Activated naive CD8-positive, alpha-beta T cell treated with anti-CD3 and anti-CD28 coated beads, Interleukin-2, amount 50 U/mL, for 24 hours (primary cell): Measurements from ENCODE around the gene CDK5RAP2.

Experiments
- ATAC-seq: fragments of 150-1000 bp; cut with Tn5 transposase; one replicate; pipeline ENCODE4 v1.10.0; 2021
- DNase-seq: peaks from one replicate; pipeline ENCODE4 v3.0.0; 2021
- H3K27ac Mint-ChIP-seq: one replicate; pipeline ENCODE4 v1.8.0; 2021; ENCODE audit warnings: mild to moderate bottlenecking, mixed read lengths
- H3K27me3 Mint-ChIP-seq: one replicate; pipeline ENCODE4 v1.8.0; 2021; ENCODE audit warnings: mixed read lengths
- H3K36me3 Mint-ChIP-seq: one replicate; pipeline ENCODE4 v1.8.0; 2021; ENCODE audit warnings: low read depth, mixed read lengths
- H3K4me1 Mint-ChIP-seq: one replicate; pipeline ENCODE4 v1.8.0; 2021; ENCODE audit warnings: mixed read lengths
- H3K4me3 Mint-ChIP-seq: one replicate; pipeline ENCODE4 v1.8.0; 2021; ENCODE audit warnings: mild to moderate bottlenecking, moderate library complexity, mixed read lengths
- H3K9me3 Mint-ChIP-seq: one replicate; pipeline ENCODE4 v1.8.0; 2021; ENCODE audit warnings: mixed read lengths

Gene CDK5RAP2

DNA sequence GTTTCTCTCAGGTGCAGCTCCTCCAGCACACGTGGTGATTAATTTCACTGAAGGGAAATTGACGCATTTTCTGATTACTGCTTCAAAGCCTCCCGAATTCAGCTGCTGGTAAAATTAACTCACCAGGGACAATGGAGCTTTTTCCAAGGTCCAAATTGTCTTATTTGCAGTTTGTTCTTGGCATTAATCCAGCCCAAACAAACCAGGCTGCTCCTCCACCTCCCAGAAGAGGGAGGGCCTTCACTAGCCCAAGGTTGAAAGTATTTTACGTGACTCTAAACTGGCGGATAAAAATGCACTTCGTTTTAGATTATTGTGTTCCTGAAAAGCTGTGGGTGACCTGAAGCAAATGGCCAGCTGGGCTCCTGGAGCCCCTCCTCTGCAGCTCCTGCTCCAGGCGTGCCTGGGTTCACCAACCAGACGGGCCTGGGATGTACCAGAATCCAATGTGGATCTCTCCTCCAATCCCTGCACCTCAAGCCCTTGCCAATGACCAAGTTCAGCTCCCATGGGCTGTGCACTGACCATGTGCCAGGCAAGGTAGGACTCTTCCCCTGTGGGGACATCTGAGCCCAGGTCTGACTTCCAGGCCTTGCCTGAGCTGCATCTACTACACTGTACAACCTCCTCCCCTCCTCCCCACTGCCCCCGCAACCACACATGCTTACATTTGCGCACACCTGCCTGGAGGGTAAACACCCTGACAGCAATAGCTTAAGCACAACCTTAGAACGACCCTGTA, 193.4 kb downstream of the CDK5RAP2 start:
- H3K4me1 Mint-ChIP-seq: no peaks in the 10 kb centered on the region
- no peak overlapping the region for H3K27ac Mint-ChIP-seq
- DNase-seq (no peak), ATAC-seq (no peak)
- no peaks in the 10 kb centered on the region for H3K27me3 Mint-ChIP-seq
- H3K9me3 Mint-ChIP-seq: no peaks in the 10 kb centered on the region
- peaks cover 6% of the 10 kb centered on the region for H3K36me3 Mint-ChIP-seq
- no peak overlapping the region for H3K4me3 Mint-ChIP-seq

DNA sequence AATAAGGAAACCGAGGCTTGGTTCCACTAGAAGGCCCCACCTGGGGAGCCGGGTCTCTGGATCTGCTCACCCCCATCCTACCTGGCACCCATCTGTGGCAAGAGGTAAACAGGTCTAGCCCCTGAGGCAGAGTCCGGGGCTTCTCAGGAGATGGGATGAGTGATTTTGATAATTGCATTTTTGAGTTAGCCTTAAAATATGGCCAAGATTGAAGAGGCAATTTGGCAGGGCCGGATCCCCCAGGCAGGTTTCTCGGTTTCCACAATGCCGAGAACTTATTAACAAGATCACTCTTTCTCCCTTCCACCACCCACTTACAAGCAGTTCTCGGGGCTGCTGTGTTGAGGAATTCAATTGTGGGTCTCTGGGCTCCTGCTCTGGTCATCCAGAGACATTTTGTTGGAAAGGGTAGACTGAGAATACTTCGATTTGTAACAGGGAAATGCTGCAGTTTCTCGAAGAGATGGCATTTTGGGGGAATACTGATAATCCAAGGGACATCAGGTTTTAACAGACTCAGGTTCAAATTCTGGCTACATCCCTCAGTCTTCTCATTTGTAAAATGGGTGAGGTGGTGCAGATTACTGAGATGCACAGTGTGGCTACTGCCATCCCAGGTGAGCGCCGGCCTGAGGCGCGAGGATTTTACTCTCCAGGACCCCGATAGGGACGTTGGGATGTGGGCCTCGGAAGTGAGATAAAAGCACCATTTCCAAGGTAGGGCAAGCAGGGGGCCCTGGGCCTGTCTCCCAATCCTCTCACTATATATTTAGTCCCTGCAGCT, 194.2 kb downstream of the CDK5RAP2 start:
- Mint-ChIP-seq H3K27me3 (no peaks in the 10 kb centered on the region), H3K9me3 (no peaks in the 10 kb centered on the region), H3K36me3 (peaks cover 6% of the 10 kb centered on the region), H3K4me1 (no peaks in the 10 kb centered on the region), H3K27ac (no peak overlapping the region), H3K4me3 (no peak overlapping the region)
- ATAC-seq (no peak), DNase-seq (no peak)

DNA sequence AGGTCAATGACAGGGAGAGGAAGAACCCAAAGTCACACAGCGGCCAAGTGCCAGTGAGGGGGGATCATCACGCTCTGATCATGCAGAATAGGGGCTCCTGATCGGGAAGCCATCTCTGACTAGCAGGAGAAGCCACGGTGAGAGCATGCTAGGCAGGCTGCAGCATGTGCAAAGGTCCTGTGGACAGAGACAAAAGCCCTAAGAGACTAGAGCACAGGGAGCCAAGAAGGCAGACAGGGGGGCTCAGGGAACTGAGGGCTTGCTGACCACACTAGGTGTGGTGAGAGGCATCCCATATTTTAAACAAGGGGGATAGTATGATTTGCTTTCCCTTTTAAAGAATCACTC, 195.1 kb downstream of the CDK5RAP2 start:
- H3K4me3 Mint-ChIP-seq: no peak overlapping the region
- no peaks in the 10 kb centered on the region for H3K4me1 Mint-ChIP-seq
- H3K9me3 Mint-ChIP-seq: no peaks in the 10 kb centered on the region
- no peak overlapping the region for H3K27ac Mint-ChIP-seq
- DNase-seq (no peak), ATAC-seq (no peak)
- H3K36me3 Mint-ChIP-seq: peaks cover 10% of the 10 kb centered on the region
- no peaks in the 10 kb centered on the region for H3K27me3 Mint-ChIP-seq

DNA sequence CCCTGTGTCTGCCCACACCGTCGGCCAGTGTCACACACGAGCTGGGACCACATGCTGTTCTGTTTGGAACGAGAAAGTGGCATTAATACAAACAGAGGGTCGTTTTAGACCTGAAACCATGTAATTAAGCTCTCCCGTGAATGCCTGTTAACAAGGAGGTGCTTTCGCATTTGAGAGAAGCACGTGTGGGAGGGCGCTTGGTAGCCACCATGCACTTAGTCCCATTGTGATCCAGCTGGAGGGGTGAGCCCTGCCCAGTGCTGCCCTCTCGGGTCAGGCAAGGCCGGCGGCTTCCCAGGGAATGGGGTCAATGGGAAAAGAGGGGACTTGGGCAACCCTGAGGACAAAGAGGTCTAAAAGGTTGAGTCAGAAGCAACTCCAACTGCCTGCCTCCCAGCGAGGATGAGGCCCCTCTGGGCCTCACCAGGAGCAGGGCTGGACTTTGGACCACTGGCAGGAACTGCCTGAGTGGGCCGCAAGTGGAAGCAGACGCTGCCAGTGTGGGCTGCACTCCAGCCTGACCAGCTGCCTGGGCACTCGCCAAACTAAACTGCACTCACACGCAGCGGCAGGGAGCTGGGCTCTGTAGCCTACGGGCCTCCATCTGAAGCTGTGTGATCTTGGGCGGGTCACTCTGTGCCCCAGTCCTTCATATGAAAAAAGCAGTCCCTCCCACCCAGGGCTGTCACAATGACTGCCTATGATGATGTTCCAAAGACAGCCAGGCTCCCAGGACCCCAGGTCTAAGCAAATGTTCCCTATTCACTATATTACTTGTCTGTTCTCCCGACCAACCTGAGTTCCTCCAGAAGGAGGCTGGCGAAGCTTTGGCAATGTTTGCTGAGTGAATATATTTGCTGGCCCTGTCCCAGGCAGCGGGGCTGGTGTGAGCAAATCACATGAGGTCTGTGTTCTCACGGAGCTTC, 195.7 kb downstream of the CDK5RAP2 start:
- Mint-ChIP-seq H3K4me3 (no peak overlapping the region), H3K4me1 (no peaks in the 10 kb centered on the region), H3K27me3 (no peaks in the 10 kb centered on the region), H3K9me3 (no peaks in the 10 kb centered on the region), H3K36me3 (peaks cover 12% of the 10 kb centered on the region), H3K27ac (no peak overlapping the region)
- DNase-seq (no peak), ATAC-seq (no peak)

DNA sequence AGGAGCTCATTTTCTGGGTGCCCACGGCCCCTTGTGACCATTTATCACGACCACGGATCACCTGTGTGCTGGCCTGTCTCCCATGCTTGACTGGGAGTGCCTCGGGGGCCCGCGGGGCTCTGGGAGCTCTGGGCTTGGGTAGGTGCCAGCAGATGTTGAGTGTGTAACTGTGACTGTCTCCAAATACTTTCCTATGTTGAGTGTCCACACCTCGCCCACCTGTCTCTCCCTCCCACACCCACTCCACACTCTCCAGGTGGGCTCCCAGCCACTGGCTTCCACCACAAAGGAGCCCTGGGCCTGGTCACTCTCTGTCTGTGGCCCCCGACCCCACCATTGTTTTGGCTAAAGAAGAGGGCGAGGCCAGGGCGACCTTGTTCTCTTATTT, 196.4 kb downstream of the CDK5RAP2 start:
- Mint-ChIP-seq H3K27ac (no peak overlapping the region), H3K36me3 (peaks cover 15% of the 10 kb centered on the region)

DNA sequence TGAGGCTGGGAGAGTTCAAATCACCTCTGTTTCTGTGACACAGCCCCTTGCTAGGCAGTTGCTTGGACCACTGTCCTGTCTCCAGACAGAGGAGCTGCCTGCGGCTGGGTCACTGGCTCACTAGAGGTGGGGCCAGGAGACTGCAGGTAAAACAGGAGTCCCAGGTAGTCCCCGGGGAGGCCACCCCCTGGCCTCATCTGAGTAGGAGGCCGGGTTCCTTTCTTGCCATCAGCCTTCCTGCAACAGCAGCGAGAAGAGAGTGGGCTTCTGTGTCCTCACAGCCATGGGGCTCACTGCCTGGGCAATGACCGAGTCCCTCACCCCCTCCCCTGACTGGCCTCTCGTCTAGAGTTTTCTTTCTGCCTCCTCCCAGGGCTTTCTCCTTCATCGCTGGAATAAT, 197.5 kb downstream of the CDK5RAP2 start:
- Mint-ChIP-seq H3K36me3 (peaks cover 11% of the 10 kb centered on the region), H3K27me3 (no peaks in the 10 kb centered on the region), H3K9me3 (peaks cover 7% of the 10 kb centered on the region), H3K27ac (no peak overlapping the region), H3K4me1 (no peaks in the 10 kb centered on the region), H3K4me3 (no peak overlapping the region)
- DNase-seq (no peak), ATAC-seq (no peak)

More for the DNA sequence above, 196.4 kb downstream of the CDK5RAP2 start:
- H3K4me1 Mint-ChIP-seq: no peaks in the 10 kb centered on the region
- H3K27me3 Mint-ChIP-seq: no peaks in the 10 kb centered on the region
- no peak overlapping the region for H3K4me3 Mint-ChIP-seq
- ATAC-seq: no peak
- peaks cover under 1% of the 10 kb centered on the region for H3K9me3 Mint-ChIP-seq
- DNase-seq: no peak

DNA sequence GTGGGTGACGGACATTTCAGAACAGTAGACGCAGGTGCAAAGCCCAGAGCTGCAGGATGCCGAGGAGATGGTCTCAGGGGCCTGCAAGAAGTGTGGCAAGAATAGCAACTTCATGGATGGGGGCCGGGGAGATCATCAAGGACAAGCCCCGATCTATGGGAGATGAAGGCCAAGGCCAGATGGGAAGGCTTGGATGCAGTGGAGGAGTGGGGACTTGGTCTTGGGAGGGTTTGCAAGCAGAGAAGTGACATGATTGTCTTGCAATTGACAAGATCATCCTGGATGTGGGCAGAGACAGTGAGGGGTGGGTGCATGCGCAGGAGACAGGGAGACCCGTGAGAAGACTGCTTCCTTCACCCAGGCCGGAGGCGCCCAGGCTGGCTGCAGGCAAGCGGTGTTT, 198.1 kb downstream of the CDK5RAP2 start:
- Mint-ChIP-seq H3K27me3 (no peaks in the 10 kb centered on the region), H3K36me3 (peaks cover 11% of the 10 kb centered on the region), H3K9me3 (peaks cover 7% of the 10 kb centered on the region), H3K4me3 (no peak overlapping the region), H3K4me1 (no peaks in the 10 kb centered on the region), H3K27ac (no peak overlapping the region)
- no peak for DNase-seq
- no peak for ATAC-seq

DNA sequence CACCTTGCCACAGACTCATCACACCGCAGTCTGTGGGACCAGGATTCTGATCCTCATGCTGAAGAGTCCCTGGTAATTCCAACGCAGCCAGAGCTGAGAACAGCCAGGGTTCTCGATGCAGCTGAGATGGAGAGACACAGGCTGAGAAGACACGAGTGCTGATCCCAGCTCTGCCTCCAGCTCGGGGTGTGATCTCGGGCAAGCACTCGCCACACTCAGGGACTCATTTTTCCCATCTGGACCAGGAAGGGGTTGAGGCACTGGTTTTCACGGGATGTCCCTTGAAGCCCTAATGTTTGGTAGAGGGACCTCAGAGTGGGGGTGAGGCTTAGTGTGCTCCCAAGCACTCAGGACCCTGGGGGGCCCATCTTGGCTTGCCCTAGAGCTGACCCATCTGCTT, 200.4 kb downstream of the CDK5RAP2 start:
- no peak for DNase-seq
- peaks cover 9% of the 10 kb centered on the region for H3K36me3 Mint-ChIP-seq
- H3K4me1 Mint-ChIP-seq: no peaks in the 10 kb centered on the region
- no peak for ATAC-seq
- no peaks in the 10 kb centered on the region for H3K27me3 Mint-ChIP-seq
- H3K9me3 Mint-ChIP-seq: peaks cover 7% of the 10 kb centered on the region
- no peak overlapping the region for H3K4me3 Mint-ChIP-seq
- H3K27ac Mint-ChIP-seq: no peak overlapping the region

DNA sequence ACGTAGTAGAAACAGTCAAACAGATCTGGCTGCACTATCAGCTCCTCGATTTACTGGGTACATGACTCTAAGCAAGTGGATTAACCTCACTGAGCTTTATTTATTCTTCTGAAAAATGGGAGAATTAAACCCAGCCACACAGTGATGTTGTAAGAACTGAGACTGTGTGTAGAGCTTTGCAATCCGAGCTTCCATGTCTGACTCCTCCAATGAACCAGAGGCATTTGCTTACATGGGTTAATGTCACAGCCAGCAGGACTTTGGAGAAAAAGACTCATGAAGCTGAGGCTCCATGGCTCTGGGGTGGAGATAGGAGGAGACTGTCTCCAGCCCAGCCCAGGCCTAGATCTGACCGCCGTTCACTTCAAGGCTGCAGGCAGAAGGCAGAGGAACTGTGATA, 201.3 kb downstream of the CDK5RAP2 start:
- ATAC-seq: no peak
- Mint-ChIP-seq H3K4me1 (no peaks in the 10 kb centered on the region), H3K36me3 (peaks cover 9% of the 10 kb centered on the region), H3K27ac (no peak overlapping the region), H3K9me3 (peaks cover 7% of the 10 kb centered on the region), H3K27me3 (no peaks in the 10 kb centered on the region), H3K4me3 (no peak overlapping the region)
- DNase-seq: no peak

DNA sequence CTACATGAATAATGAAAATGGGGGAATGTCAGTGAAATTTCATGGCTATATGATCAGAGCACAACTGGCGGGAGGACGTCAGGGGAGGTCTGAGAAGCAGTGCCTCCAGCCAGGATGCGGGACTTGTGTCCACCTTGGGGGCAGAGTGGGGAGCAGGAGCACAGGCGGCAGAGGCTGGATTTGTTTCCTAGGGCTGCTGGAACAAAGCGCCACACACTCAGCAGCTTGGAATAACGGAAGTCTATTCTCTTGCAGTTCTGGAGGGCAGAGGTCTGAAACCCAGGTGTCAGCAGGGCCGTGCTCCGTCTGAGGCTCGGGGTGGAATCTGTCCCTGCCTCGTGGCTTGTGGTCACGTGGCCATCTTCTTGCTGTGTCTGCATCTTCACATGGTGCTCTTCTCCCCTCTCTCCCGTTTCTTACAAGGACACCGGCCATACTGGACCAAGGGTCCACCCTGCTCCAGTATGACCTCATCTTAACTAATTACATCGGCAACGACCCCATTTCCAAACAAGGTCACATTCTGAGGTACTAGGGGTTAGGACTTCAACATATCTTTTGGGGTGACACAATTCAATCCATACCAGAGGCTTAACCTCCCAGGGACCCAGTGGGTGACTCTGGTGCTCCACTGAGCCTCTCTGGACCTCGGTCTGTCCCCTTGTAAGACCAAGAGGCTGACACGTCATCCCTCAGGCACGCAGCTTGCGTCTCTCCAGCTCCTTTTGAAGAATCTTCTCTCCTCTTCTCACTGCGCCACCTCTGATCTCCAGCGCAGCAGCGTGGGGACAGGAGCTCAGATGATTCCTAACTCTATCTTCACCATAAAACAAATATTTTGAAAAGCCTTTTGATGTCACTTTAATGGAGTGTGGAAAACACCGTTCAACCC, 202.5 kb downstream of the CDK5RAP2 start:
- Mint-ChIP-seq H3K9me3 (peaks cover 7% of the 10 kb centered on the region), H3K4me1 (no peaks in the 10 kb centered on the region), H3K27me3 (no peaks in the 10 kb centered on the region), H3K36me3 (peaks cover 10% of the 10 kb centered on the region), H3K27ac (no peak overlapping the region), H3K4me3 (no peak overlapping the region)
- ATAC-seq (no peak), DNase-seq (no peak)

DNA sequence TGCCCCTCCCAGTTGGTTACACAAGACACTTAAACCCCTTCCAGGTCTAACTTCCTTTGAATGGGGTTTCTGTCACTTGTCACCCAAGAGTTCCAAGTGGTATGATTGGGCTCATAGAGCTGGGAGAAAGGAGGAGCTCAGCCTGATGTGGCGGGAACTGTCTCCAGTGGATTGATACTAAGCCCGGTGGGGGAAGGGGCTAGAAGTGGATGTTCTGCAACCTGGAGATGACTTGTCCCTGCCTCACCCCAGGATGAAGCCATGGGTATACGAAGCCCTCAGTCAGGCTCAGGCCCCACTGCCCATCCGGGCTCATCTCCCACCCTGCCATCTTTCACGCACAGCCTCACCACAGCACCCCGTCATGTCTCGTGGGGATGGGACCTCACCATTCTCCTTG, 203.9 kb downstream of the CDK5RAP2 start:
- H3K4me3 Mint-ChIP-seq: no peak overlapping the region
- H3K4me1 Mint-ChIP-seq: no peaks in the 10 kb centered on the region
- DNase-seq (no peak), ATAC-seq (no peak)
- H3K27me3 Mint-ChIP-seq: no peaks in the 10 kb centered on the region
- H3K27ac Mint-ChIP-seq: no peak overlapping the region
- H3K9me3 Mint-ChIP-seq: peaks cover 7% of the 10 kb centered on the region
- peaks cover 11% of the 10 kb centered on the region for H3K36me3 Mint-ChIP-seq

DNA sequence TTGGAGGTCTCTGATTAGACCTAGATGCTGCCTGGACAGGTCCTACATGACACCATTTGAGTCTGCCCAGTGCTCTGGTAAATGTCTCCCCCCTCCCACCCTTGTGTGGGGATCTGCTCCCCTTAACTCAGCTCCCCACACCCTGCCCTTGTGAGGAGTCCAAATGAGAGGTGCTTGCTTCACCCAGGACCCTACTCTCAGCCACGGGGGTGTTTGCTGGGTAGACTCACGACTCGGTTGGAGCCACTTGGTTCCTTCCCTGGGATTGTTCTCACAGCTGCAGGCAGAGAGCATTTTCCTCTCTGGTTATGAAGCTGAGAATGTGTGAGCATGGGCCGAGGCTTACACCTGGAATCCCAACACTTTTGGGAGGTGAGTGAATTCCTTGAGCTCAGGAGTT, 204.7 kb downstream of the CDK5RAP2 start:
- Mint-ChIP-seq H3K27ac (no peak overlapping the region), H3K9me3 (peaks cover 7% of the 10 kb centered on the region)
- ATAC-seq: no peak

DNA sequence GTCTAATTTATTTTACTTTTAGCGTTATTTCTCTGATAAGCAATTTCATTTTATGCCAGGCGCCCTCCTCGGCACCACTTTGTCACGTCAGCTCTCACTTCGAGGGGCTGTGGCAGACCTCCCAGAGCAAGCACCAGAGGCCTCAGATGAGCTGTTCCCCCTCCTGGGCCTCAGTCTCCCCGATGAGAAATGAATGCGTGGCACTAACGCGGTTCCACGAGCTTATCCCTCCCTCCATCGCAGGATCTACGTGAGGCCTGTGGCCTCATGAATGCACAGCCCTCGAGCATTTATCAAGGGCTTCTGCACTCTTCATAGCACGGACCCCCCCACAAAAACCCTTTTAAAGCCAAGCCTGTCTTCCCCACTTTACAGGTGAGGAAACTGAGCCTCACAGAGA, 205.2 kb downstream of the CDK5RAP2 start:
- Mint-ChIP-seq H3K27me3 (no peaks in the 10 kb centered on the region), H3K4me3 (no peak overlapping the region), H3K4me1 (no peaks in the 10 kb centered on the region), H3K27ac (no peak overlapping the region), H3K9me3 (peaks cover 7% of the 10 kb centered on the region), H3K36me3 (peaks cover 6% of the 10 kb centered on the region)
- ATAC-seq: no peak
- DNase-seq: no peak

More for the DNA sequence above, 204.7 kb downstream of the CDK5RAP2 start:
- DNase-seq: no peak
- no peak overlapping the region for H3K4me3 Mint-ChIP-seq
- H3K27me3 Mint-ChIP-seq: no peaks in the 10 kb centered on the region
- H3K4me1 Mint-ChIP-seq: no peaks in the 10 kb centered on the region
- H3K36me3 Mint-ChIP-seq: peaks cover 11% of the 10 kb centered on the region

DNA sequence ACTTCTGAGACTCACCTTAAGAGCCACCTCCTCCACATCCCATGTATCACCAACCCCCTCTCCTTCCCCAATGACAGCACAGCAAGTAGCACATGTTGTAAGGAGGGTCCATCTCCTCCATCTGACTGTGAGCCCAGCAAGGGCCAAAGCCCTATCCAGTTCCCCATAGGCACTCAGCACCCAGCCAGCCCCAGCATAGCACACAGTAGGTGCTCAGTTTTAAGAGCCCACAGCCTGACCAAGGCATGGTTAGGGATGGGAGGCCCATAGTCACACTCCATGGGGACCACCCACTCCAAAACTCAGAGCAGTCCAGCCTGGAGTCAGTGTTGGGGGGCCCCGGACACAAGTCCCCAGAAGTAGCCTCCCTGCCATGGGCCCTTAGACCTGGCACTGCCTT, 205.7 kb downstream of the CDK5RAP2 start:
- no peaks in the 10 kb centered on the region for H3K27me3 Mint-ChIP-seq
- H3K27ac Mint-ChIP-seq: no peak overlapping the region
- no peak overlapping the region for H3K4me3 Mint-ChIP-seq
- H3K9me3 Mint-ChIP-seq: peaks cover 7% of the 10 kb centered on the region
- H3K36me3 Mint-ChIP-seq: peaks cover 5% of the 10 kb centered on the region
- H3K4me1 Mint-ChIP-seq: no peaks in the 10 kb centered on the region
- DNase-seq (no peak), ATAC-seq (no peak)
